Vagina (tissue), 2 donors: ENCODE results near the gene SUN5. TPM values are rescaled to one million over a fixed set of nuclear protein-coding genes. Genes with fewer than 3 reads are reported as not detected.

ENCODE experiments used
- DNase-seq, 2 donors: peaks; one replicate each; pipeline ENCODE4 v3.0.0-alpha.2; 2017; ENCODE audit errors: extremely low spot score in 2 of 2
- H3K27ac ChIP-seq: fragments of 200-600 bp; sonication (generic); one replicate; pipeline ENCODE4 v1.5.1; 2019
- H3K27me3 ChIP-seq: fragments of 200-600 bp; sonication (generic); one replicate; pipeline ENCODE4 v1.5.1; 2019
- H3K36me3 ChIP-seq, 2 donors: fragments of 200-600 bp; sonication (generic); one replicate each; pipeline ENCODE4 v1.5.1; 2017 to 2019
- H3K4me1 ChIP-seq: fragments of 200-600 bp; sonication (generic); one replicate; pipeline ENCODE4 v1.5.1; 2019
- H3K4me3 ChIP-seq, 2 donors: fragments of 200-600 bp; sonication (generic); 1 replicate in 1 of 2; 2 replicates in 1 of 2; pipeline ENCODE4 v1.5.1; 2016 to 2019
- H3K9me3 ChIP-seq: fragments of 200-600 bp; sonication (generic); one replicate; pipeline ENCODE4 v1.5.1; 2019
- POLR2A ChIP-seq, 2 donors: fragments of 450-650 bp; IDR thresholded peaks; one replicate each; pipeline ENCODE4 v1.6.1; 2017; ENCODE audit warnings: antibody characterized with exemption in 2 of 2, mild to moderate bottlenecking in 2 of 2, moderate library complexity in 2 of 2
- POLR2AphosphoS5 ChIP-seq, 2 donors: sonication (generic); formaldehyde crosslinking; IDR thresholded peaks; one replicate each; pipeline ENCODE4 v1.9.0; 2017; ENCODE audit warnings: antibody characterized with exemption in 2 of 2, mild to moderate bottlenecking in 2 of 2, low read depth in 1 of 2; ENCODE audit not compliant: insufficient read depth in 1 of 2
- intact Hi-C: fragments of 100-400 bp; cut with DNase I; formaldehyde crosslinking; loops from one replicate; pipeline ENCODE4 v1.15.1; 2023
- total RNA-seq: library from RNA; depleted of rRNA; stranded (reverse); fragments of >200 nt; gene quantifications from one replicate; pipeline ENCODE4 v1.2.3, GENCODE V29; 2016
- TF ChIP-seq, protein P1 (sequence below), 3 experiments: fragments of 450-650 bp in 2 of 3; fragments of 200-600 bp in 1 of 3; sonication (generic) in 1 of 3; IDR thresholded peaks; one replicate each; pipeline ENCODE4 v1.5.1; 2017 to 2019; ENCODE audit warnings: antibody characterized with exemption in 3 of 3, mild to moderate bottlenecking in 2 of 3, moderate library complexity in 2 of 3

The SUN5 gene
- total RNA-seq, 1 donor from 2014 or later = not detected

GRCh38 chr20:32986331-32986966, 17.8 kb downstream of the SUN5 start:
- DNase-seq = no peak
- intact Hi-C loops = no loop called here
- Histone ChIP-seq H3K4me3 (no peak overlapping the region), H3K36me3 (no peaks in the 10 kb centered on the region), H3K27ac (no peak overlapping the region), H3K27me3 (no peaks in the 10 kb centered on the region), H3K4me1 (no peaks in the 10 kb centered on the region), H3K9me3 (no peaks in the 10 kb centered on the region)
- TF ChIP-seq, protein P1, sequence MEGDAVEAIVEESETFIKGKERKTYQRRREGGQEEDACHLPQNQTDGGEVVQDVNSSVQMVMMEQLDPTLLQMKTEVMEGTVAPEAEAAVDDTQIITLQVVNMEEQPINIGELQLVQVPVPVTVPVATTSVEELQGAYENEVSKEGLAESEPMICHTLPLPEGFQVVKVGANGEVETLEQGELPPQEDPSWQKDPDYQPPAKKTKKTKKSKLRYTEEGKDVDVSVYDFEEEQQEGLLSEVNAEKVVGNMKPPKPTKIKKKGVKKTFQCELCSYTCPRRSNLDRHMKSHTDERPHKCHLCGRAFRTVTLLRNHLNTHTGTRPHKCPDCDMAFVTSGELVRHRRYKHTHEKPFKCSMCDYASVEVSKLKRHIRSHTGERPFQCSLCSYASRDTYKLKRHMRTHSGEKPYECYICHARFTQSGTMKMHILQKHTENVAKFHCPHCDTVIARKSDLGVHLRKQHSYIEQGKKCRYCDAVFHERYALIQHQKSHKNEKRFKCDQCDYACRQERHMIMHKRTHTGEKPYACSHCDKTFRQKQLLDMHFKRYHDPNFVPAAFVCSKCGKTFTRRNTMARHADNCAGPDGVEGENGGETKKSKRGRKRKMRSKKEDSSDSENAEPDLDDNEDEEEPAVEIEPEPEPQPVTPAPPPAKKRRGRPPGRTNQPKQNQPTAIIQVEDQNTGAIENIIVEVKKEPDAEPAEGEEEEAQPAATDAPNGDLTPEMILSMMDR (IDR thresholded peaks at IDR 0.05) = no peak
- TF ChIP-seq POLR2AphosphoS5 (IDR thresholded peaks at IDR 0.05; ENCODE audit: insufficient read depth in 1 of 2, low read depth in 1 of 2) (no peak), POLR2A (IDR thresholded peaks at IDR 0.05) (no peak)

DNA sequence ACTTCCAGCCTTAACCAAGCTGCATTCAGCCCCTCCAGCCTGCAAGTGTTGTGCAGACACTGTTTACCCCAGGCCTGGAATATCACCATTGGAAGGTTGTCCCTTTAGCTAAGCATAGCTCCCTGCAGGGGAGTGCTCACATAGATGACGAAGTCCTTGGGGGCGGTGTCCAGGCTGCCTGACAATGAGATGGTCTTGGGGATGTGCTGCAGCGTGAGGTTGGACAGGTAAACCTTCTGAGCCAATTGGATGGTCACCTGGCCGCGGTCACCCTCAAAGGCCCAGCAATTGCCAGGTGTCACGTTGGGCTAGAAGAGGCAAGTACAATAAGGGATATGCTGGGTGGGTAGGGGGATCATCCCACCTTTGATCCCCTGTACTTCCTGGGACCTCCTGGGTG, 18.6 kb downstream of the SUN5 start:
- Histone ChIP-seq H3K4me3 (no peak overlapping the region), H3K4me1 (no peaks in the 10 kb centered on the region), H3K9me3 (no peaks in the 10 kb centered on the region), H3K27ac (no peak overlapping the region), H3K36me3 (no peaks in the 10 kb centered on the region), H3K27me3 (no peaks in the 10 kb centered on the region)
- no peak for DNase-seq
- TF ChIP-seq POLR2AphosphoS5 (IDR thresholded peaks at IDR 0.05; ENCODE audit: insufficient read depth in 1 of 2, low read depth in 1 of 2) (no peak), POLR2A (IDR thresholded peaks at IDR 0.05) (no peak)
- TF ChIP-seq, protein P1 (IDR thresholded peaks at IDR 0.05) = no peak
- intact Hi-C loops = no loop called here

- H3K36me3 ChIP-seq = no peaks in the 10 kb centered on the region
- H3K4me1 ChIP-seq = no peaks in the 10 kb centered on the region
- no peak overlapping the region for H3K27ac ChIP-seq
- H3K9me3 ChIP-seq = no peaks in the 10 kb centered on the region
- TF ChIP-seq POLR2AphosphoS5 (IDR thresholded peaks at IDR 0.05; ENCODE audit: insufficient read depth in 1 of 2, low read depth in 1 of 2) (no peak), POLR2A (IDR thresholded peaks at IDR 0.05) (no peak)
- TF ChIP-seq, protein P1 (IDR thresholded peaks at IDR 0.05) = no peak
- no peaks in the 10 kb centered on the region for H3K27me3 ChIP-seq
- DNase-seq = no peak
- intact Hi-C loops = no loop called here
- H3K4me3 ChIP-seq = no peak overlapping the region
Observed at GRCh38 chr20:32984631-32985354, 19.4 kb downstream of the SUN5 start.

DNA sequence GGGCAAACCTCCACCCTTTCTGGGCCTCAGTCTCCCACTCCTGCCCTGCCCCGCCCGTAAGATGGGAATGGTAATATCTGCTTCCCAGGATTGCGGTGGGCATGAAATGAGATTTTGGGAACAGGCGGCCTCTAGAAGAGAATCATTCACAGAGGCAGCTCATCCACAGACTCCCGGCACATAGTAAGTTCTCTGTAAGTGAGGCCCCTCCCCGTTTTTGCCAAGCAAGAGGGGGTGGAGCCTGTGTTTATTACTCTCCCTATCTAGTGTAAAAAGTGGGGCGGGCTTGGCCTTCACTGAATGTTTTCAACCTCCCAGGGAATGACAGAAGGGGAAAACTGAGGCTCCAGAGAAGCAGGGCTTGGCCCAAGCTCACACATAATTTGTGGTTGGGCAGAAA, 20.0 kb downstream of the SUN5 start:
- Histone ChIP-seq H3K27ac (no peak overlapping the region), H3K9me3 (no peaks in the 10 kb centered on the region), H3K36me3 (no peaks in the 10 kb centered on the region), H3K4me1 (no peaks in the 10 kb centered on the region), H3K4me3 (no peak overlapping the region), H3K27me3 (no peaks in the 10 kb centered on the region)
- DNase-seq = no peak
- intact Hi-C loops = no loop called here
- TF ChIP-seq, protein P1 (IDR thresholded peaks at IDR 0.05) = no peak
- no peak for TF ChIP-seq POLR2A (IDR thresholded peaks at IDR 0.05)
- TF ChIP-seq POLR2AphosphoS5 (IDR thresholded peaks at IDR 0.05; ENCODE audit: insufficient read depth in 1 of 2, low read depth in 1 of 2) = no peak
